ENCODE results near the gene NDUFC2.
"Not testable (repeated sequence)": the region's sequence is repeated elsewhere in the genome, so short reads cannot be mapped to it uniquely, and the experiment has no call there.

Gene NDUFC2

DNA sequence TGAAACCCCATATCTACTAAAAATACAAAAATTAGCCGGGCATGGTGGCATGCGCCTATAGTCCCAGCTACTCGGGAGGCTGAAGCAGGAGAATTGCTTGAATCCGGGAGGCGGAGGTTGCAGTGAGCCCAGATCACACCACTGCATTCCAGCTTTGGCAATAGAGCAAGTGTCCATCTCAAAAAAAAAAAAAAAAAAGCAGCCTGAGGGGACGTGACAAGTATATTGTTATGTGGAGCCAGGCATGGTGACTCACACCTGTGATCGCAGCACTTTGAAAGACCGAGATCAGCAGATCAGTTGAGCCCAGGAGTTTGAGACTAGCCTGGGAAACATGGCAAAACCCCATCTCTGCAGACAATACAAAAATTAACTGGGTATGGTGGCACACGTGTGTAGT lies 51.2 kb downstream of the NDUFC2 start:
- not testable (repeated sequence) for DNase-seq

- DNase-seq: no peak
Observed at GRCh38 chr11:78027759-78028158, 51.9 kb downstream of the NDUFC2 start.

DNA sequence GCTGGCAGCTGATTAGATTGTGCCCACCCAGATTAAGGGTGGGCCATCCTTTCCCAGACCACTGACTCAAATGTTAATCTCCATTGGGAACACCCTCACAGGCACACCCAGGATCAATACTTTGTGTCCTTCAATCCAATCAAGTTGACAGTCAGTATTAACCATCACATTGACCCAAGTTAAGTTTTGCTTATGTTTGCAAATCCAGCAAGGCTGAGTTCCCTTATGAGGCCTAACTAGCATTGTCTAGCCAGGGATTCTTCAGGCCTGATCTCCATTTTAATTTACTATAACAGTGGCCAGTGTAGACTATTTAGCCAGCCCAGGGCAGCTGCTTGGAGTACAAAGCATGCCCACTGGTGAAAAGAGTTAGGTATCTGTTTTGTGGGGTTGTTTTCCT lies 54.3 kb downstream of the NDUFC2 start:
- DNase-seq: no peak

- no peak for DNase-seq
Observed at GRCh38 chr11:78023426-78023825, 56.2 kb downstream of the NDUFC2 start.

- DNase-seq: no peak
Observed at GRCh38 chr11:78022397-78023396, 57.0 kb downstream of the NDUFC2 start, which contains the start of gene KCTD14. TSS of gene KCTD14 (minus strand) at chr11:78023276. CDS start at chr11:78023249, 27 bp downstream.

DNA sequence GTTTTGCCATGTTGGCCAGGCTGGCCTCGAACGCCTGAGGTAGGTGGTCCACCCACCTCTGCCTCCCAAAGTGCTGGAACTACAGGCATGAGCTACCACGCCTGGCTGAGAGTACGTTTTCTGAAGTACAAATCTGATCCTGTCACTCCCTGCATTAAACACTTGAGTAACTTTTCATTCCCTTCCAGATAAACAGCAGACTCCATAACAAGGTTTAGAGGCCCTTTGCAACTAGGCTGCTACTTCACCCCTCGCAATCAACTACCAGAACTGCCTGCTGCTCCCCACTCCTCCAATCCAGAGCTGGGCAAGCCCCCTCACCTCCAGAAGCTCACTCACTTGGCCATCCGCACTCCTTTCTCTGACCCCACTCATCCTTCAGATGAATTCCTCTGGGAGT lies 58.1 kb downstream of the NDUFC2 start:
- no peak for DNase-seq

- DNase-seq: no peak
Observed at GRCh38 chr11:78020246-78020645, 59.4 kb downstream of the NDUFC2 start.

DNA sequence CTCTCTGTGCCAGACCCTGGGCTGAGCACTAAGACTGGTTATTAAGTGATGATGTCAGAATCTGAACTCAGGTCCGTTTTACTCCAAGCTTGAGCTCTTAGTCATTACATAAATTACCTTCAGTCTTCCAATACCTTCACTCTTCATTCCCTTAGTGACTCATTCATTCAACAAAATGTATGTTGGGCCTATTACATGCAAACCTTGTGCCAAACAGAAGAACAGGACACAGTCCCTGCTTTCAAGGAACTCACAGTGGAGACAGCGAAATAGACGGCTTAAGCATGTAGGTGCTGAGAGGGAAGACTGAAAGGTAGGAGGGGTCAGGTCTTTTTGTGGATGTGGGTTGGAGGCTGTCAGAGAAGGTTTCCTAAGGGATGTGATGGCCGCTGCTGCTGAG lies 59.9 kb downstream of the NDUFC2 start:
- DNase-seq: no peak
